Loucy (cell line): ENCODE measurements around the gene SPACA1.

Experiments used
- EZH2phosphoT487 ChIP-seq: fragments of 200-600 bp; IDR thresholded peaks from 2 replicates; pipeline ENCODE4 v1.6.1; 2018; ENCODE audit warnings: antibody characterized with exemption, mild to moderate bottlenecking, moderate library complexity, borderline replicate concordance
- TF ChIP-seq, protein P1 (sequence below): fragments of 200-600 bp; sonication (generic); conservative IDR thresholded peaks from 2 replicates; pipeline ENCODE4 v1.5.1; 2014; ENCODE audit warnings: mild to moderate bottlenecking, antibody characterized with exemption, low read length

DNA sequence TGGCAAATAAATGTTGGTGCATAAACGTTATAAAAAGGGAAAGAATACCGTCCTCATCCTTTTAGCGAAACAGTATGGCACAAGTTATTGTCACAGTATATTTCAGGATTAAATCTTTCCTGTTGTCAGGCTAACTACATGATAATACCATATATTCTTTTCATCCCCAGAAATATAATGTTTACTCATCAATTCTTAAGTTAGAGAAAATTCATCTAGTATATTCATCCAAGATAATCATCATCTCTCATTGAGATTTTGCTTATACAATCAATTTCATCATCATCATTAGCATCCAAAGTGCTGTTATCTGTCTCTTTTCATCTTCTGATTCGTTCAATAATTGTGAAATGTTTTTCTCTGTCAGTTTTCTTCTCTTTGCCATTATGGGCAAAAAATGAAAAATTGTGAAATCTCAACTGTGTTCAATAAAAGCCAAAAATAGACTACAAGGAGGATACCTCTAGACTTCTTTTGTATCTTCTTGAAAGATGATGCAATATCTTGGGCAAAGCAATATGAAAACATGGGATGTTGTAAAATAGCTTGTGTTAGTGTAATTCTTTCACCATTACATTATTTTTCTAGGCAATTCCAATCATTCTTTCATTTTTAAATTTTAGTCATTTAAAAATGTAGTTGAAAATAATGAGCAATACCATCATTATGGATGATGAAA, 2.6 kb downstream of the SPACA1 start:
- TF ChIP-seq, protein P1, sequence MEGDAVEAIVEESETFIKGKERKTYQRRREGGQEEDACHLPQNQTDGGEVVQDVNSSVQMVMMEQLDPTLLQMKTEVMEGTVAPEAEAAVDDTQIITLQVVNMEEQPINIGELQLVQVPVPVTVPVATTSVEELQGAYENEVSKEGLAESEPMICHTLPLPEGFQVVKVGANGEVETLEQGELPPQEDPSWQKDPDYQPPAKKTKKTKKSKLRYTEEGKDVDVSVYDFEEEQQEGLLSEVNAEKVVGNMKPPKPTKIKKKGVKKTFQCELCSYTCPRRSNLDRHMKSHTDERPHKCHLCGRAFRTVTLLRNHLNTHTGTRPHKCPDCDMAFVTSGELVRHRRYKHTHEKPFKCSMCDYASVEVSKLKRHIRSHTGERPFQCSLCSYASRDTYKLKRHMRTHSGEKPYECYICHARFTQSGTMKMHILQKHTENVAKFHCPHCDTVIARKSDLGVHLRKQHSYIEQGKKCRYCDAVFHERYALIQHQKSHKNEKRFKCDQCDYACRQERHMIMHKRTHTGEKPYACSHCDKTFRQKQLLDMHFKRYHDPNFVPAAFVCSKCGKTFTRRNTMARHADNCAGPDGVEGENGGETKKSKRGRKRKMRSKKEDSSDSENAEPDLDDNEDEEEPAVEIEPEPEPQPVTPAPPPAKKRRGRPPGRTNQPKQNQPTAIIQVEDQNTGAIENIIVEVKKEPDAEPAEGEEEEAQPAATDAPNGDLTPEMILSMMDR: no peak
- TF ChIP-seq EZH2phosphoT487: no peak
